ENCODE measurements around the gene F2RL3.

GRCh38 chr19:16896146-16897028 is 7.6 kb downstream of the F2RL3 start:
- TF ChIP-seq CTCF (IDR thresholded peaks at IDR 0.05) (no peak), POLR2A (IDR thresholded peaks at IDR 0.05) (peak in 1 of 2 donors; percentile 44)
